K562 (cell line): Measurements from ENCODE around the gene CGA. TPM values are rescaled to one million over a fixed set of nuclear protein-coding genes. Genes with fewer than 3 reads are reported as not detected.

Source experiments
- ATF7 ChIP-seq: fragments of 450-650 bp; IDR thresholded peaks from 2 replicates; pipeline ENCODE4 v1.7.1; 2014; ENCODE audit warnings: mild to moderate bottlenecking, moderate library complexity
- CBX5 ChIP-seq: IDR thresholded peaks from 2 replicates; pipeline ENCODE4 v1.6.1; 2014; ENCODE audit warnings: low read depth, borderline replicate concordance
- CEBPG ChIP-seq, 3 experiments: fragments of 200-800 bp in 1 of 3; sonication (Bioruptor generic) in 1 of 3; sonication (generic) in 1 of 3; formaldehyde crosslinking in 1 of 3; IDR thresholded peaks in 2 of 3; conservative IDR thresholded peaks in 1 of 3; 2 replicates each; pipeline versions ENCODE4 v1.6.1 to v1.8.0; 2016 to 2022; ENCODE audit warnings: missing compliant biosample characterization in 2 of 3, missing genetic modification characterization in 2 of 3, mild to moderate bottlenecking in 1 of 3, missing genetic modification reagents in 1 of 3
- FOXJ3 ChIP-seq: sonication (generic); formaldehyde crosslinking; IDR thresholded peaks from 2 replicates; pipeline ENCODE4 v1.4.0; 2020; ENCODE audit warnings: mild to moderate bottlenecking, missing genetic modification reagents
- GABPB2 ChIP-seq: fragments of 250-450 bp; sonication (Bioruptor Pico); conservative IDR thresholded peaks from 2 replicates; pipeline ENCODE4 v1.5.1; 2021; ENCODE audit warnings: mild to moderate bottlenecking
- MAFG ChIP-seq: fragments of 450-650 bp; conservative IDR thresholded peaks from 2 replicates; pipeline ENCODE4 v1.6.1; 2016; ENCODE audit warnings: missing genetic modification characterization, missing compliant biosample characterization
- MAX ChIP-seq: sonication (generic); formaldehyde crosslinking; IDR thresholded peaks from 2 replicates; pipeline ENCODE4 v1.9.0; 2022; ENCODE audit warnings: mild to moderate bottlenecking, missing genetic modification reagents
- MCM2 ChIP-seq: fragments of 450-650 bp; IDR thresholded peaks from 2 replicates; pipeline ENCODE4 v1.6.1; 2017; ENCODE audit warnings: low read depth, mild to moderate bottlenecking
- MECOM ChIP-seq: fragments of 250-450 bp; sonication (Bioruptor Pico); IDR thresholded peaks from 2 replicates; pipeline ENCODE4 v1.8.0; 2022; ENCODE audit warnings: inconsistent platforms
- SMARCB1 ChIP-seq: IDR thresholded peaks from 2 replicates; pipeline ENCODE4 v1.6.1; 2011; ENCODE audit warnings: improper control_type of control experiment, low read depth; ENCODE audit not compliant: insufficient read length
- STAT6 ChIP-seq: sonication (generic); formaldehyde crosslinking; IDR thresholded peaks from 2 replicates; pipeline ENCODE4 v1.8.1; 2023; ENCODE audit warnings: mild to moderate bottlenecking, missing genetic modification reagents
- TEAD1 ChIP-seq, 2 experiments: fragments of 450-650 bp in 1 of 2; sonication (generic) in 1 of 2; formaldehyde crosslinking; IDR thresholded peaks; 2 replicates each; pipeline versions ENCODE4 v1.4.0 to v1.8.0; 2020 to 2022; ENCODE audit warnings: mild to moderate bottlenecking in 2 of 2, missing genetic modification reagents in 1 of 2
- TRIM25 ChIP-seq: fragments of 450-650 bp; IDR thresholded peaks from 2 replicates; pipeline ENCODE4 v1.7.0; 2016; ENCODE audit warnings: borderline replicate concordance
- ZBTB11 ChIP-seq, 3 experiments: fragments of 200-800 bp in 1 of 3; fragments of 250-450 bp in 1 of 3; fragments of 450-650 bp in 1 of 3; sonication (Bioruptor Pico) in 1 of 3; sonication (Bioruptor generic) in 1 of 3; formaldehyde crosslinking in 1 of 3; IDR thresholded peaks; 2 replicates each; pipeline versions ENCODE4 v1.6.1 to v1.8.0; 2016 to 2022; ENCODE audit warnings: mild to moderate bottlenecking in 2 of 3, missing genetic modification characterization in 2 of 3, missing compliant biosample characterization in 1 of 3, moderate library complexity in 1 of 3
- ZNF274 ChIP-seq: IDR thresholded peaks from 2 replicates; pipeline ENCODE4 v1.6.1; 2011; ENCODE audit warnings: low read depth, mild to moderate bottlenecking, low read length, moderate library complexity, borderline replicate concordance
- ZNF668 ChIP-seq: fragments of 250-450 bp; sonication (Bioruptor Pico); IDR thresholded peaks from 2 replicates; pipeline ENCODE4 v1.8.0; 2022; ENCODE audit warnings: mild to moderate bottlenecking, inconsistent platforms
- ZNF696 ChIP-seq: fragments of 250-450 bp; sonication (Bioruptor Pico); conservative IDR thresholded peaks from 2 replicates; pipeline ENCODE4 v1.4.0; 2020; ENCODE audit warnings: mild to moderate bottlenecking, moderate library complexity
- polyA plus RNA-seq, 8 experiments: library from polyadenylated mRNA; depleted of rRNA in 4 of 8; stranded (reverse) in 5 of 8; unstranded in 3 of 8; fragments of >200 nt; fragmentation: Nextera tagmentation in 2 of 8; fragmentation: Illumina TruSeq in 1 of 8; extraction: Ambion mirVana in 2 of 8; extraction: Trizol in 1 of 8; gene quantifications; 2 replicates each; pipeline versions ENCODE4 v1.2.1 to v1.2.3, GENCODE V29; 2011 to 2014; ENCODE audit warnings: inconsistent platforms in 1 of 8, missing spikeins in 1 of 8
- total RNA-seq, 7 experiments: library from RNA; depleted of rRNA in 6 of 7; stranded (reverse); fragments of >200 nt in 6 of 7; fragmentation: Illumina TruSeq in 2 of 7; extraction: Trizol in 2 of 7; gene quantifications; 2 replicates each; pipeline versions ENCODE4 v1.2.1 to v1.2.3, GENCODE V29; 2011 to 2021; ENCODE audit warnings: low replicate concordance in 1 of 7
- TF ChIP-seq, protein P1 (sequence below): sonication (generic); formaldehyde crosslinking; IDR thresholded peaks from 2 replicates; pipeline ENCODE4 v1.8.1; 2022; ENCODE audit warnings: missing genetic modification reagents

The CGA gene
- total and polyA plus RNA-seq, 9 of the 15 experiments (the other 6 are each of a cell fraction or from before 2014, with no cell fraction given), result 0.13 to 0.24 TPM; not detected in 7

DNA sequence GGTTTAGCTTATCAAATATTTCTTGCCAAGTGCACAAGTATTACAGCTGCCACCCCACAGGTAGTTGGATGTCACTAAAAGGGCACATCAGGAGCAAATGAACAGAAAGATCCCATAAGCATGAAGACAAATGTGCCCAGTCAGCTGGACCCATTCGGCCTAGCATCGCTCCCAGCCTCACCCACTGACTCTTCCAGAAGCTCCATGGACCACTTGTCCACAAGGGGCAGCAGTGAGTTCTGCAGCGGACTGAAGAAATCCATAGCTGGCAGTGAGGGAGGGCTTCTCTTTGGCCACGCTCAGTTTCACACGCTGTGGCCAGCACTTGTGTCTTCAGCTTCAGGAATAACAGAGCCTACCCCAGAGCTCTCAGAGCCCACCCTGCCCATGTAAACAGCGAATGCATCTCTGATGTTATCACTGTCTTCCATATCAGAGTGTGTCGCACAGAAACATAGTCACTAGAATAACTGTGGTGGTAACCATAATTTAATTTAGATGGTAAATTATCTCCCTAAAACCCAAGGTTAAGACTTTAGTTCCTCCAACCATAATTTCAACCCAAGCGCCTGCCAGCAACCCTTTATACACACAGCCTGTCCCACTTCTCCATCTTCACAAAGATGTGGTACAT is 15.8 kb downstream of the CGA start (continued):
- no peak for TF ChIP-seq MECOM (CRISPR knock-in tag)
- TF ChIP-seq TEAD1 (CRISPR knock-in tag; IDR thresholded peaks at IDR 0.05), result no peak
- no peak for TF ChIP-seq ZNF668
- TF ChIP-seq, protein P1, sequence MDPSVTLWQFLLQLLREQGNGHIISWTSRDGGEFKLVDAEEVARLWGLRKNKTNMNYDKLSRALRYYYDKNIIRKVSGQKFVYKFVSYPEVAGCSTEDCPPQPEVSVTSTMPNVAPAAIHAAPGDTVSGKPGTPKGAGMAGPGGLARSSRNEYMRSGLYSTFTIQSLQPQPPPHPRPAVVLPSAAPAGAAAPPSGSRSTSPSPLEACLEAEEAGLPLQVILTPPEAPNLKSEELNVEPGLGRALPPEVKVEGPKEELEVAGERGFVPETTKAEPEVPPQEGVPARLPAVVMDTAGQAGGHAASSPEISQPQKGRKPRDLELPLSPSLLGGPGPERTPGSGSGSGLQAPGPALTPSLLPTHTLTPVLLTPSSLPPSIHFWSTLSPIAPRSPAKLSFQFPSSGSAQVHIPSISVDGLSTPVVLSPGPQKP (CRISPR knock-in tag), result no peak
- peak; percentile 77 for TF ChIP-seq MAFG (tag)
- TF ChIP-seq ZNF274, result no peak
- TF ChIP-seq SMARCB1, result no peak
- no peak for TF ChIP-seq GABPB2
- TF ChIP-seq ZNF696, result no peak
- no peak for TF ChIP-seq TRIM25
- no peak for TF ChIP-seq CEBPG (CRISPR knock-in tag; IDR thresholded peaks at IDR 0.05)
- no peak for TF ChIP-seq CEBPG (tag; conservative IDR thresholded peaks at IDR 0.05 in 1 of 2, IDR thresholded peaks at IDR 0.05 in 1 of 2)
- no peak for TF ChIP-seq ATF7
- TF ChIP-seq MCM2, result no peak
- TF ChIP-seq ZBTB11 (CRISPR knock-in tag; IDR thresholded peaks at IDR 0.05), result no peak
- TF ChIP-seq FOXJ3 (CRISPR knock-in tag), result no peak
- no peak for TF ChIP-seq CBX5
- TF ChIP-seq STAT6, result no peak
- no peak for TF ChIP-seq MAX
